Activated CD8-positive, alpha-beta memory T cell treated with anti-CD3 and anti-CD28 coated beads, Interleukin-2, amount 50 U/mL, for 4 hours (primary cell): ENCODE data around the gene IDUA.
A peak's percentile ranks its signal among the peaks of the same experiment; 100 is the strongest.
"Not testable (repeated sequence)": the region's sequence is repeated elsewhere in the genome, so short reads cannot be mapped to it uniquely, and the experiment has no call there.

ENCODE experiments used
- DNase-seq: peaks from one replicate; pipeline ENCODE4 v3.0.0-alpha.2; 2020

Gene IDUA

GRCh38 chr4:968221-968620 lies 18.6 kb upstream of the IDUA start:
- no peak for DNase-seq

GRCh38 chr4:968621-969394 lies 18.0 kb upstream of the IDUA start:
- DNase-seq = no peak

GRCh38 chr4:970046-970745 lies 16.6 kb upstream of the IDUA start:
- DNase-seq = peak; percentile 52

GRCh38 chr4:970854-971520 lies 15.9 kb upstream of the IDUA start:
- no peak for DNase-seq

GRCh38 chr4:971666-972500 lies 15.0 kb upstream of the IDUA start:
- DNase-seq = peak; percentile 16

GRCh38 chr4:972651-973424 lies 14.0 kb upstream of the IDUA start:
- DNase-seq = peak; percentile 77

GRCh38 chr4:973431-974397 lies 13.1 kb upstream of the IDUA start, which contains the start of gene DGKQ:
Gene DGKQ, minus strand, starts transcription at chr4:973569. Its CDS starts 87 bp downstream, at chr4:973482.
- peak; percentile 89 for DNase-seq

GRCh38 chr4:974668-975067 lies 12.2 kb upstream of the IDUA start:
- DNase-seq = peak; percentile 11

- DNase-seq = not testable (repeated sequence)
Observed at GRCh38 chr4:976016-976415, 10.8 kb upstream of the IDUA start.

- no peak for DNase-seq
Observed at GRCh38 chr4:978957-979701, 7.7 kb upstream of the IDUA start.

GRCh38 chr4:982291-982690 lies 4.6 kb upstream of the IDUA start:
- no peak for DNase-seq

- no peak for DNase-seq
Observed at GRCh38 chr4:982814-983213, 4.0 kb upstream of the IDUA start.

GRCh38 chr4:984336-985054 lies 2.3 kb upstream of the IDUA start:
- no peak for DNase-seq

- DNase-seq = peak; percentile 74
Observed at GRCh38 chr4:985123-985830, 1.6 kb upstream of the IDUA start.

GRCh38 chr4:986428-986878 lies 391 bp upstream of the IDUA start:
- DNase-seq = no peak

GRCh38 chr4:987624-988513 lies 1.0 kb downstream of the IDUA start:
- DNase-seq = peak; percentile 15
